ENCODE data around the gene GLDN. TPM values are rescaled to one million over a fixed set of nuclear protein-coding genes. Genes with fewer than 3 reads are reported as not detected.

The GLDN gene
- total and polyA plus RNA-seq, 8 donors = 0.23 to 16.8 (median 0.68) TPM; not detected in 2

DNA sequence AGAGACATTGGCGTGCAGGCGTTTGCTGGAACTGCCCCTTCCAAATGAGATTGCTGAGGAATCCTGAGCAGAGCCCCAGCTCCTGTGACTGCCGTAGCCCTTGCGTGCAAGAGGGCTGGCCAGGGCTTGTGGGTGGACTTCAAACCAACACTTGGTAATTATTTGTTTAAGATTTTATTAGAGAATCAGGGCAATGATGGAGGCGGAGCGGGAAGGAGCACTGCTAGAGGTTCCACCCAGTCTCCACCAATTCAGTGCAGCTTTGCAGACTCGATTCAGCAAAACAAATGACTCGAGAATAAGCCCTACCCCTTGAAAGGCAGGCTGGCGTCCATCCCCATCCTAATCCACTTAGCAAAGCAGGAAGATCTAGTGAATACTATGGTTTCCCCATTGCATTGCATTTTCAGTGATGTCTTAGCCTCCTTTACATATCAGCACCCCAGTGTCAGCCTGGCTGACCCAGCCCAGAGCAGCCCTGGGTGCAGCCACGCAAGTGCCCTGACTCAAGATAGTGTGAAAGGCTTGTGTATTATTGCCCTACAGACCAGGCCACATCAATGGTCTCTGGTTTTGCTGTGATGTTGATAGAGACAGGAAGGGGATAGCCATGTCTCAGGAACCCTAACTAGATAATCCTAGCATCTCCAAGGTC, 26.0 kb downstream of the GLDN start:
- intact Hi-C loops (cut with DNase I) = no loop called here
- DNase-seq (no peak), FAIRE-seq (no peak), ATAC-seq (peak in 1 of 4 donors; percentile 30)
- no peaks in the 10 kb centered on the region for H3K27me3 ChIP-seq
- no peak for TF ChIP-seq CTCF (IDR thresholded peaks at IDR 0.05)
- H3K4me1 ChIP-seq = no peaks in the 10 kb centered on the region
- H3K9me3 ChIP-seq = no peaks in the 10 kb centered on the region
- no peaks in the 10 kb centered on the region for H3K36me3 ChIP-seq
- 83 to 84% methylated on average over 10 of the region's 10 CpGs for WGBS, 2 donors
- no peak overlapping the region for H3K4me3 ChIP-seq
- no peak overlapping the region for H3K27ac ChIP-seq

DNA sequence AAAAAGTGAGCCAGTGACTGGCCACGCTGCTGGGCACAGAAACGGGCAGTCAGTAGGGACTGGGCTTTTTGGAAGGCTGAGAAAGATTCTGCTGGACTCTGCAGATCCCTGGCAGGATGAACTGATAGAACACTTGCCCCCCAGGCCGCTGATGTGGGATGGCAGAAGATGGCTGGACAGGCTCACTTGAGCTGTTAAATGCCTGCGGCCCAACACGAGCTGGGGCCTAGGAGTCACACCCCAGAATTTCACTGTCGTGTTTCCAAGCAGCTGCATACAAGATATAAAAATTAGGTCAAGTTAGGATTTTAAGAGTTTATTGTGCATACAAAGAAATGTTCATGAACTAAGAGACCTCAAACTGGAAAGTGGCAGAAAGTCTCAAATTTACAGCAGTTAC, 26.9 kb downstream of the GLDN start:
- ATAC-seq = no peak
- no peaks in the 10 kb centered on the region for H3K36me3 ChIP-seq
- no peaks in the 10 kb centered on the region for H3K4me1 ChIP-seq
- DNase-seq = no peak
- intact Hi-C loops (cut with DNase I) = no loop called here
- no peaks in the 10 kb centered on the region for H3K9me3 ChIP-seq
- 85 to 88% methylated on average over 6 of the region's 6 CpGs for WGBS, 2 donors
- H3K4me3 ChIP-seq = no peak overlapping the region
- H3K27me3 ChIP-seq = no peaks in the 10 kb centered on the region
- TF ChIP-seq CTCF (IDR thresholded peaks at IDR 0.05) = no peak
- no peak overlapping the region for H3K27ac ChIP-seq
- no peak for FAIRE-seq

DNA sequence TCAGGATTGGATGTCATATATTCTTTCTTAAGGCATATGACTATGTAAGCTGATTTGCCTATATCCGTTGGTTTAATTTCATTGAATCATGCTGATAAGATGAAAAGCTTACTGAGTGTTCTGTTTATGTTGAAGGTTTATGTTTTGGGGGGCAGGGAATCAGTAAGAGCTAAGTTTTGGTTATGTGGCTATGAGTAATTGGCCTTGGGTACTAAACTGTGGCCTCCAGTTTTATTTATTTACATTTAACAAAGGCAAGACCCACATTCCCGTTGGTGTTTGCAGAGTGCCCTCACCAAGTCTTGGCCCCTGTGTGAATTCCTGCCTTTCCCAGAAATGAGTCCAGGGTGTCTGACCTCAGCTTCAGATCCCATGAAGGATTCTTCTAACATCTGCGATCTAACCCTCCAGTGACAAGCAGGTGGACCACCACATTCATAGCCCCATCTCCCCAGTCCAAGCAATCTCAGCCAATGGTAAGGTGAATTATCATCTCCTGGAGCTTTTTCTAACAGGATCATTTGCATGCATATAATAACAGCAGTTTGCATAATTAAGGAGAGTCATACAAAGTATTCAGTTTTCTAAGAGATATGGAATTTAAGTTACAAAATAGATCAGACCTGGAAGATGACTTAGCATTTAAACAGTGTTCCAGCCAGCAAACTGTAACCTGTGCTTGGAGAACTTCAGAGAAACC, 27.4 kb downstream of the GLDN start:
- H3K36me3 ChIP-seq = no peaks in the 10 kb centered on the region
- intact Hi-C loops (cut with DNase I) = no loop called here
- H3K4me1 ChIP-seq = no peaks in the 10 kb centered on the region
- FAIRE-seq = no peak
- no peak overlapping the region for H3K27ac ChIP-seq
- no peaks in the 10 kb centered on the region for H3K9me3 ChIP-seq
- H3K27me3 ChIP-seq = no peaks in the 10 kb centered on the region
- no peak for ATAC-seq
- no peak overlapping the region for H3K4me3 ChIP-seq
- WGBS, 2 donors = 68 to 77% methylated on average over 3 of the region's 3 CpGs
- TF ChIP-seq CTCF (IDR thresholded peaks at IDR 0.05) = no peak
- no peak for DNase-seq

- no peaks in the 10 kb centered on the region for H3K27me3 ChIP-seq
- H3K4me1 ChIP-seq = no peaks in the 10 kb centered on the region
- WGBS, 2 donors = 89 to 94% methylated on average over 1 of the region's 1 CpG
- no peaks in the 10 kb centered on the region for H3K9me3 ChIP-seq
- H3K27ac ChIP-seq = no peak overlapping the region
- no peak overlapping the region for H3K4me3 ChIP-seq
- ATAC-seq (no peak), DNase-seq (no peak), FAIRE-seq (no peak)
- no peak for TF ChIP-seq CTCF (IDR thresholded peaks at IDR 0.05)
- intact Hi-C loops (cut with DNase I) = no loop called here
- no peaks in the 10 kb centered on the region for H3K36me3 ChIP-seq
Measured at GRCh38 chr15:51369451-51369761, 28.0 kb downstream of the GLDN start.

DNA sequence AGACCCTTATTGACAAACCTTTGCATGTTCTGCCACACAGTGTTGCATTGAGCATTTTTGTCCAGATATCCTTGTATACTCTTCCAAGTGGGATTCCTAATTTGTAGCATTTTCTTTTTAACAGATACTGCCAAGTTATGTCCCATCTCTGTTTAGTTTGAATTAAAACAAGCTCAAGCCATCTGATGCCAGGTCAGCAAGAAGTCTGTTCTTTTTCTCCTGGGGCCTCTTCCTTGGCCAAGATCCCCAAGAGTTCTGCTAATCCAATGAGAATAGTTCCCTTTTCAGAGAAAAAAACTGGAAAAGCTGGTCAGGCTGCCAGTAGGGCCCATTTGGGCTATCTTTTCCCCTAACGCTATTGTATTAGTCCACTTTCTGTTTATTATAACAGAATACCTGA, 29.8 kb downstream of the GLDN start:
- H3K36me3 ChIP-seq = no peaks in the 10 kb centered on the region
- 75 to 81% methylated on average over 1 of the region's 1 CpG for WGBS, 2 donors
- no peaks in the 10 kb centered on the region for H3K27me3 ChIP-seq
- no peak overlapping the region for H3K4me3 ChIP-seq
- FAIRE-seq (no peak), DNase-seq (no peak), ATAC-seq (no peak)
- intact Hi-C loops (cut with DNase I) = no loop called here
- H3K4me1 ChIP-seq = no peaks in the 10 kb centered on the region
- no peak overlapping the region for H3K27ac ChIP-seq
- H3K9me3 ChIP-seq = no peaks in the 10 kb centered on the region
- no peak for TF ChIP-seq CTCF (IDR thresholded peaks at IDR 0.05)

Data from pancreas (tissue), 10 donors.